ENCODE results near the gene GALR3.
A peak's percentile ranks its signal among the peaks of the same experiment; 100 is the strongest.

Gene GALR3

GRCh38 chr22:37824674-37825641, 1.8 kb downstream of the GALR3 start:
- DNase-seq: peak; percentile 39

- DNase-seq: peak; percentile 35
Measured at GRCh38 chr22:37827056-37827455, 3.9 kb downstream of the GALR3 start.

GRCh38 chr22:37830093-37830842, 7.1 kb downstream of the GALR3 start:
- DNase-seq: no peak

GRCh38 chr22:37831472-37831871, 8.3 kb downstream of the GALR3 start:
- no peak for DNase-seq

- no peak for DNase-seq
Measured at GRCh38 chr22:37832022-37832857, 9.1 kb downstream of the GALR3 start.

- DNase-seq: no peak
Measured at GRCh38 chr22:37842015-37842793, 19.0 kb downstream of the GALR3 start.

GRCh38 chr22:37843741-37844089, 20.5 kb downstream of the GALR3 start:
- no peak for DNase-seq

- DNase-seq: peak; percentile 29
Measured at GRCh38 chr22:37844904-37845329, 21.7 kb downstream of the GALR3 start.

- no peak for DNase-seq
Measured at GRCh38 chr22:37846433-37846832, 23.3 kb downstream of the GALR3 start.

- peak; percentile 52 for DNase-seq
Measured at GRCh38 chr22:37848587-37849088, 25.5 kb downstream of the GALR3 start.

GRCh38 chr22:37849089-37849751, 26.0 kb downstream of the GALR3 start, which contains the start of gene EIF3L:
EIF3L (plus strand) TSS chr22:37849419; CDS start chr22:37849450, 31 bp downstream.
- peak; percentile 95 for DNase-seq

GRCh38 chr22:37850801-37851200, 27.6 kb downstream of the GALR3 start:
- DNase-seq: no peak

- no peak for DNase-seq
Measured at GRCh38 chr22:37852418-37852817, 29.2 kb downstream of the GALR3 start.

- DNase-seq: no peak
Measured at GRCh38 chr22:37854946-37855345, 31.8 kb downstream of the GALR3 start.

- DNase-seq: no peak
Measured at GRCh38 chr22:37855462-37855861, 32.3 kb downstream of the GALR3 start.

- no peak for DNase-seq
Measured at GRCh38 chr22:37860796-37861421, 37.7 kb downstream of the GALR3 start.

GRCh38 chr22:37862570-37863325, 39.6 kb downstream of the GALR3 start:
- no peak for DNase-seq

GRCh38 chr22:37865510-37865909, 42.3 kb downstream of the GALR3 start:
- DNase-seq: no peak

- DNase-seq: no peak
Measured at GRCh38 chr22:37870273-37870672, 47.1 kb downstream of the GALR3 start.
